HEK293T (cell line): ENCODE data around the gene SYT9.

Experiments used
- CTBP1 ChIP-seq: fragments of 450-650 bp; IDR thresholded peaks from 2 replicates; pipeline ENCODE4 v1.6.1; 2016; ENCODE audit warnings: borderline replicate concordance
- FOXM1 ChIP-seq: fragments of 450-650 bp; IDR thresholded peaks from 2 replicates; pipeline ENCODE4 v1.6.1; 2017; ENCODE audit warnings: mild to moderate bottlenecking, borderline replicate concordance
- NFRKB ChIP-seq: fragments of 450-650 bp; IDR thresholded peaks from 2 replicates; pipeline ENCODE4 v1.6.1; 2016; ENCODE audit warnings: mild to moderate bottlenecking, moderate library complexity
- SP1 ChIP-seq: fragments of 450-650 bp; IDR thresholded peaks from 2 replicates; pipeline ENCODE4 v1.6.1; 2017
- SUZ12 ChIP-seq: fragments of 450-650 bp; IDR thresholded peaks from 2 replicates; pipeline ENCODE4 v1.6.1; 2016; ENCODE audit warnings: mild to moderate bottlenecking
- ZNF384 ChIP-seq: fragments of 450-650 bp; IDR thresholded peaks from 2 replicates; pipeline ENCODE4 v1.6.1; 2016

DNA sequence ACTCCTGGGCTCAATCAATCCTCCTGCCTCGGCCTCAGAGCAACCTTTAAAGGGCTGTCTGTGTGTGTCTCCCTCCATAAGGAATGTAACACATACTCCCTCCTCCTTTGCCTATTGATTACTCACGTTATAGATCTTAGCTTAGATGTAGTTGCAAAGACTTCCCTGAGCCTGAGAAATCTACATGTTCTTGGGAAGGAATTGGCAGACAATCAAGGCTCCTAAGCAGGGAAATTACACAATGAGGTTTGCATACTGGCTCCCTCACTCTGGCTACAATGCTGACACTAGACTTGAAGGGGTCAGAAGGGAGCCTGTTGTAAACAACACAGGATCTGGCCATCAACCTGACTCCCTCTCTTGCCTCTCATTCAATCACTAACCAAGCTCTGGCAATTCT lies 228.4 kb downstream of the SYT9 start:
- TF ChIP-seq ZNF384 (no peak), FOXM1 (no peak), CTBP1 (no peak), NFRKB (no peak), SP1 (no peak), SUZ12 (no peak)
